Stimulated activated CD4-positive, alpha-beta T cell treated with anti-CD3 and anti-CD28 coated beads, Interleukin-12 subunit alpha, Interleukin-12 subunit beta, amount 100 ng/mL, for 48 hours (primary cell): ENCODE results near the gene UST.
A peak's percentile ranks its signal among the peaks of the same experiment; 100 is the strongest.
"Not testable (repeated sequence)": the region's sequence is repeated elsewhere in the genome, so short reads cannot be mapped to it uniquely, and the experiment has no call there.

Experiments used
- DNase-seq, 3 donors: peaks; one replicate each; pipeline ENCODE4 v3.0.0-alpha.2; 2020; ENCODE audit warnings: low read depth in 2 of 3, low spot score in 1 of 3

Gene UST

GRCh38 chr6:148831531-148831930 is 84.7 kb downstream of the UST start:
- no peak for DNase-seq

DNA sequence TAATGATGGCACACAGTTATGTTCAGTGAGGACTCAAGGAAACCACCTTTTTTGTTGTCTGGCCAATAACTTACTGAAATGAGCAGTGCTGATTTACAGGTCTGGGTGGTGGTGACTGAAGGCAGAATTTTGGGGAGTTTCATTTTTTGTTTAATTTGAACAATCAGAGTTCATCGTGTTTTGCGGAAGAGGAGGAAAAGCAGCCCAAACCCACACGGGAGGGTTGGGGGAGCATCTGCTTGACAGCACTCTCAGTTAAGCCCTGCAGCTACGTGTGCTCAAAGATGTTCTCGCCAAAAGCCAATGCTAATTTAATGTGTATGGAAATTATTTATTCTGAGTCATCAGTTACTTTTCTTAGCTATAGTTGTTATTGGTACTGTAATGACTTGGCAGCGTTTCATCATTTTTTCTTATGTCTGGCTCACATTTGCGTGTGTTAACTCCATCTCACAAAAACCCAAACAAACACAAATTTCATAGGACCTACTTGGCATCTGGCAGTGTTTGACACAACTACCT is 89.2 kb downstream of the UST start:
- peak in 2 of 3 donors; percentile 19 to 26 for DNase-seq

GRCh38 chr6:148836751-148837150 is 89.9 kb downstream of the UST start:
- DNase-seq, result no peak

DNA sequence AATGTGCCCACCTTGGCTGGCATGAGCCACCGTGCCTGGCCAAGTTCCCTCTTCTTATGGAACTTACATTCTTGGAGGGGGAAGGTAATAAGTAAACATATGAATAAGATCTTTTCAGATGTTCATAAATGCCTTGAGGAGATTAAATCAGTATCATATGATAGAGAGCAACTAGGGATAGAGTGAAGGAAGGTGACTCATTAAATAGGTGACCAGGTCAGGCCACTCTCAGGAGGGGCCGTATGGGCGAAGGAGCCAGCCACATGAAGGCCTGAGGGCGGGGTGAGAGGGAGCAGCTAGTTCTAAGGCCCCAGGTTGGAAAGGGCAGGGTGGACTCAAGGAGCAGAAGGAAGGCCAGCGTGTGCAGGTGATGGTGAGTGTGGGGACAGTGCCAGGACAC is 91.1 kb downstream of the UST start:
- no peak for DNase-seq

DNA sequence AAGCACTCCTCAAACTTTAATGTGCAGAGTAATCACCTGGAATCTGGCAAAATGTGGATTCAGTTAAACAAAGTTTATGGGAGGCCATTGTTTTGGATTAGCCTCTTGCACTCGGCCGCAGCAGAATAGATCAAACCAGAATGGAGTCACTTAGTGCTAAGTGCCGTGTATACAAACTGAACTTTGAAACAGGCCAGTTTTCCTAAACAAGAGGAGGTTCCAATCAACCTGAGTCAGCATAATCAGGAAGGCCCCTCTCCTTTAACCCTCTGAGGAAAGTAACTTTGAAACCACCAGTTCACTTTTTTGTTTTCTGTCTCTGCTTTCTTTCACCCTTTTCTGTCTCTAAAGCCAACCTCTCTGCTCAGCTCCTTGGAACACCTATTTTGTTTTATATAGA is 92.2 kb downstream of the UST start:
- DNase-seq, result no peak

DNA sequence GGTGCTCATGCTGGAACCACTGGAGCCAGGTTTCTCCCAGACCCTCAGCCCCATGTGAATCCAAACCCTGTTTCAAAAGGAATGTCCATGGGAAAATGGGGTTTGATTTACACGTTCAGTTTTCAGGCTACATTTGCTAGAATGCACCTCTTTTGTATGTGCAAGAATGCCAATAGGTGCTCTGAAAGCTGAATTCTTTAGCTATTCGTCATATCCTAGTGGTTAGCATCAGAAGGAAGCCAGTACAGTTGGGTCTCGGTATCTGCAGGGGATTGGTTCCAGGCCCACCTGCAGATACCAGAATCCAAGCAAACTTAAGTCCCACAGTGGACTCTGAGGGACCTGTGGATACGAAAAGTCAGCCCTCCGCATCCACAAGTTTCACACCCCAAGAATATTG is 93.4 kb downstream of the UST start:
- DNase-seq, result no peak

GRCh38 chr6:148842296-148843019 is 95.6 kb downstream of the UST start:
- DNase-seq, result no peak

- DNase-seq, result no peak
These were observed 98.6 kb downstream of the UST start for GRCh38 chr6:148845464-148845863.

DNA sequence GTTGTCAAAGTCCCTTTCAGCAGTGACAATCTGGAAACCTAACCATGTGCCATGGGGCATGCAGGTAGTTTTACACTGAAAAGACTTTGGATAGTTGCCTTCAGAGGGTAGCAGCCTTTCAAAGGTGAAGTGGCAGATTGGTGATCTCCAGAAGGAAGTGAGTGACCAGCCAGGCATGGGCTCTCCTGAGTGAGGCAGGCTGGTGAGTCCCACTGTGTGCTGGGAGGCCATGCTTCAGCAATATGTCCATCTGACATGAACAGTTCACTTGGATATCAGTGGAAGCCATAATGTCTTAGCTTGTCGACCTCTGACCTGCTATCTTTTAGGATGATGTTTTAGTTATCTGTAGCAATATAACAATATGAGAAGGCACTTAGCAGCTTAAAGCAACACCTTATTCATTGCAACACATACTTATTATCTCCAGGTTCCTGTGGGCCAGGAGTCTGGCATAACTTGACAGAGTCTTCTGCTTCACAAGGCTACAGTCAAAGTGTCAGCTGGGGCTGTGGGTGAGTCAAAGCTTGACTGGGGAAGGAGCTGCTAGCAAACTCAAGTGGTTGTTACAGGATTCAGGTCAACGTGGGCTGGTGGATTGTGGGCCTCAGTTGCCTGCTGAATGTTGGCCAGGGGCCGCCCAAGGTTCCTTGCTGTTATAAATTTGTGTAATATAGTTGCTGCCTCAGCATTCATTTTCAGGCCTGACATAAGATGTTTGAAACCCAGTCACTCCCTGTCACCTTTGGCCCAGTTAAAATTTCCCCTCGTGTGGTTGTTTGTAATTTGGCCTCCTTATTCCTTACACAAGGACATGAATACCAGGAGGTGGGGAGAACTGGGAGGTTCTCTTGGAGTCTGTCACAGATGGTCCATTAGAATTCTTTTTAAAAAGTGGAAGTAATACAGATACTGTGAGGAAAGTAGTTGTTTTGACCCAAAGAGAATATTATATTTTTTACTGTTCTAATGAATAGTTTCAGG is 100.2 kb downstream of the UST start:
- no peak for DNase-seq

- DNase-seq, result no peak
These were observed 102.1 kb downstream of the UST start for GRCh38 chr6:148848915-148849314.

- DNase-seq, result not testable (repeated sequence)
These were observed 102.6 kb downstream of the UST start for GRCh38 chr6:148849449-148849848.

GRCh38 chr6:148850964-148851363 is 104.1 kb downstream of the UST start:
- DNase-seq, result no peak

DNA sequence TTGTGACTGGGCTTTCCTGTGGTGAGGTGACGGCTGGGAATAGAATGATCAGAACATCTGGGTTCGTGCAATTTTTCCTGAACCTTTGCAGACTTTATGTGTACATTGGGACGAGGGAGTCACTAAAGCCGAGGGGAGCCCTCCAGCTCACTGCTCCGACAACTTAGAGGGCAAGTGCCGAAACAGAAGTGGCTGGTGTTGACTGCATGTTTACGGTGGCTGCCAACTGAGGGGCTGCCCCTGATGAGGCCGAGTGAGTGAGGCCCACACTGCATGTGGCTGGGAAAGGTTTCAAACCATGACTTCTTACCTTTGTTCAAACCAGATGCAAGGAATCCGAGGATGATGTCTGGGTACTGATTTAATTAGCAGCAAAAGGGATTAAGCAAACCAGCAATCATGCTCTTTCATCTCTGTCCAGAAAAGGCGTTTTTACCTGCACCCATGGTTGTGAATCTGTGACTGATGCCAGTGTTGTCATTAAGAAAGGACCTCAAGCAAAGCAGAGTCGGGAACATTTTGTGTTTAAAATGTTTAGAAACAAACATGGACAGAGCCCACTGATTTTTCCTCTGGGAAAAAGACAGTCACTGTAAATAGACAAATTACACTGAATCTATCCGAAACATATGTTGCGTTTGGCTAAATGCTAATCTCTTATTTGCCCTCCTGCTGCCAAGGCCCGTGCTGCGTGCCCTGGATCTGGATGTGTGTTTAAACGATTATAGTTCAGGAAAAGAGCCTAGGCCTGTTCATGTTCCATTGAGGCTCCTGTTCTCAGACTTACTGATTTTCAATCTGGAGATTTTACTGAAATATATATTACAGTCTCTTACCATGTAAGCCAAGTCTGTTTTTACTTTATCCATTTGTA is 105.1 kb downstream of the UST start:
- no peak for DNase-seq

DNA sequence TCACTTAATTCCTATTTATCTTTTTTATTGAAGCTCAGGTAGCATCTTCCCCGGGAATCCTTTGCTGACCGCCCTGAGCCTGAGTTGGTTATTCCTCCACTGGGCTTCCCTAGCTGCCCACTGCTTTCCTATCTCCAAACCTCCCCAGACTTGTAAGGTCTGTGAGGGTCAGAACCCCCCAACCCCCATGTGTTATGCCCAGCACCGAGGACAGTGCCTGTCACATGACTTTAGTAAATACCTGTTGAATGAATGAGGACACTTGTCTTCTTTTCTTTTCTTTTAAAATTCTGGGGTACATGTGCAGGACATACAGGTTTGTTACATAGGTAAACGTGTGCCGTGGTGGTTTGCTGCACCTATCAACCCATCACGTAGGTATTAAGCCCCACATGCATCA is 105.9 kb downstream of the UST start:
- no peak for DNase-seq

DNA sequence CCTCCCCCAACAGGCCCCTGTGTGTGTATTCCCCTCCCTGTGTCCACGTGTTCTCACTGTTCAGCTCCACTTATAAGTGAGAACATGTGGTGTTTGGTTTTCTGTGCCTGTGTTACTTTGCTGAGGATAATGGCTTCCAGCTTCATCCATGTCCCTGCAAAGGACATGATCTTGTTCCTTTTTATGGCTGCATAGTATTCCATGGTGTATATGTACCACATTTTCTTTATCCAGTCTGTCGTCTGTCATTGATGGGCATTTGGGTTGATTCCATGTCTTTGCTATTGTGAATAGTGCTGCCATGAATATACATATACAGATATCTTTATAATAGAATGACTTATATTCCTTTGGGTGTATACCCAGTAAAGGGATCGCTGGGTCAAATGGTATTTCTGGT is 106.3 kb downstream of the UST start:
- DNase-seq, result not testable (repeated sequence)

DNA sequence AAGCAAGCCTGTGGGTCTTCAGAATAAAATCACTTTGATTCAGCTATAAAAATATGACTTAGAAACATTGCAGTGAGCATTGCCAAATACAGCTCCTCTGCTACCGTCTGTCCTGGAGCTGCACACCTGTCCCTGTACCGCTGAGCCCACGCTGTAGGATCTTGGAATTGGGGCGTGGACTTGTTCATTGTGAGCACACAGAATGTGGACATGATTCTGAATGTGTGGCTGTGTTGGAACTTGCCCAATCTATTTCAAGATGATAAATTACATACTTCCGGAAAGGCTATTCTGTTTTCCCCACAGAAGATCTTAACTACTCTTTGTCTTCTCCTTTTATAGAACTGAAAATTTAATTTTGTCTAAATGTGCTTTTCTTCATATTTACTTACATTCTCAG is 107.3 kb downstream of the UST start:
- no peak for DNase-seq

DNA sequence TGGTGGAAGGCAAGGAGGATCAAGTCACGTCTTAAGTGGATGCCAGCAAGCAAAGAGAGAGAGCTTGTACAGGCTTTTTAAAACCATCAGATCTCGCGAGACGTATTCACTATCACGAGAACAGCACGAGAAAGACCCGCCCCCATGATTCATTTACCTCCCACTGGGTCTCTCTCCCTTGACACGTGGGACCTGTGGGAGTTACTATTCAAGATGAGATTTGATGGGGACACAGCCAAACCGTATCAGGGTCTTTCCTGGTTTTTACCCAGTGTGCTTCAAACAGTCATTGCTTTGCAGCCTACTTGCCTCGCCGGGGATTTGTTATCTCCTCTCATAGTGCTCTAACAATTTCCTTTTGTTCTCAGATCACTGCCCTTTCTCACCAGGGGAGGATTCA is 108.2 kb downstream of the UST start:
- no peak for DNase-seq

- no peak for DNase-seq
These were observed 108.9 kb downstream of the UST start for GRCh38 chr6:148855744-148856143.

DNA sequence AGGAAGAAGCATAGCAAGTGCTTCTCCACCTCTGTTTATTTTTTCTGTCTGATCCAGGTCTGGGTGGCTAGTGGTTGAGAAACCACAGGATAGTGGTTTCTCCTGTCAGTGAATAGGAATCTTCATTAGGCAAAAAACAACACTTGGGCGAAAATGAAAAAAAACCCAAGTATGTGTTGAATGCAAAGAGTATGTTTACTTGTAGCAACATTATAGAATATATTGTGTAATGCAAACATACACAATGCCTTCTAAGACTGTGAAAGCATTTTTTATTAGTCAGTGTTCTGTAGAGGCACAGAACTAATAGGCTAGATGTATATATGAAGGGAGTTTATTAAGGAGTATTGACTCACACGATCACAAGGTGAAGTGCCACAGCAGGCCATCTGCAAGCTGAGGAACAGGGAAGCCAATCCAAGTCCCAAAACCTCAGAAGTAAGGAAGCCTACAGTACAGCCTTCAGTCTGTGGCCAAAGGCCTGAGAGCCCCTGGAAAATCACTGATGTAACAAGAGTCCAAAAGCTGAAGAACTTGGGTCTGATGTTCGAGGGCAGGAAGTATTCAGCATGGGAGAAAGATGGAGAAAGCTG is 111.1 kb downstream of the UST start:
- DNase-seq, result no peak

DNA sequence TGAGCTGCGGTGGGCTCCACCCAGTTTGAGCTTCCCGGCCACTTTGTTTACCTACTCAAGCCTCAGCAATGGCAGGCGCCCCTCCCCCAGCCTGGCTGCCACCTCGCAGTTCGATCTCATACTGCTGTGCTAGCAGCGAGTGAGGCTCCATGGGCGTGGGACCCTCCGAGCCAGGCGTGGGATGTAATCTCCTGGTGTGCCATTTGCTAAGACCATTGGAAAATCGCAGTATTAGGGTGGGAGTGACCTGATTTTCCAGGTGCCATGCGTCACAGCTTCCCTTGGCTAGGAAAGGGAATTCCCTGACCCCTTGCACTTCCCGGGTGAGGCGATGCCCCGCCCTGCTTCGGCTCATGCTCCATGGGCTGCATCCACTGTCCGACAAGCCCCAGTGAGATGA is 117.3 kb downstream of the UST start:
- not testable (repeated sequence) for DNase-seq

- DNase-seq, result no peak
These were observed 118.1 kb downstream of the UST start for GRCh38 chr6:148864941-148865340.
